ENCODE data around the gene YJEFN3.

Gene YJEFN3

DNA sequence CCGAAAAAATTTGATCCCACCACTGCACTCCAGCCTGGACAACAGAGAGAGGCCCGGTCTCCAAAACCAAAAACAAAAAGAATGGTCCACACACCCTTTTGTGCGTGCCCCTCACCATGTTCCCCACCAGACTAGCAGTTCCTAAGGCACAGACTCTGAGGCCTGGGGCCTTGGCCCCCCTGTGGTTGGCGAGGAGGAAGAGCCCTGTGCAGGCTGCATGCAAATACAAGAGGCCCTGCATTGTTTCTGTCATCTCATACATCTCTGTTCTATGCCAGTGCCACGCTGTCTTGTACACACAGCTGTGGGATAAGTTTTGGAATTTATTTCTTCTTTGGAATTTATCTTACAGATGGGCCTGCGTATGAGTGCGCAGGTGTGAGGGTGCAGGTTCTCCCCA, 4.7 kb upstream of the YJEFN3 start:
- DNase-seq, result no peak

DNA sequence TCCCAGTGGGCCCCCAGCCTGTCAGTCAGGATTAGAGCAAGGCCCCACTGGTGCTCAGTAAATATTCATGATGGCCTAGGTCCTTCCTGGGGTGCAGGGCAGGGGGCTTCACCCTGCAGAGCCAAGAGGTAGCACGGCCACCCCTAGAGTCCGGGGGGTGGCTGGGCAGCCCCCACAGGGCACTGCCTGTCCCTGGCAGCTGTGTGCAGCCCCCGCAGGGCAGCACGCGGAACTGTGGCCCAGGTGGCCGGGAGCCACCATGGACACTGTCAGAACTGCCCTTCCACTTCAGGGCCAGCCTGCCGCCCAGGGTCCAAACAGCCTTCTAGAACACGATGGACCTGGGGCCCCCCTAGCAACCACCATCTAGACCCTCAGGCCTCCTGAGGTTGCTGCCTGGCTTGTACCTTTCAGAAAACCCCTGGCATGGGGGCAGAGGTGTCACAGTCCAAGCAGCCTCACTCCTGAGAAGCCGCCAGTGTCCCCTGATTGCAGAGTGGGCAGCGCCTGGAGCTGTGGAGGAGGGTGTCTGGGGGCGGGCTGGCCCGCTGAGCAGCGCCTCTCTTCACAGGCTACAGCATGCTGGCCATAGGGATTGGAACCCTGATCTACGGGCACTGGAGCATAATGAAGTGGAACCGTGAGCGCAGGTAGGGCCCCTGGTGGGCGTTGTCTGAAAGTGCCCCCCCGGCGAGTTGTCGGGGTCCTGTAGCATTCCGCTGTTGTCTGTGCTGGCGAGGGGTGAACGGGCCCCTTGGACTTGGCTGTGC, 2.9 kb upstream of the YJEFN3 start:
- DNase-seq, result no peak

DNA sequence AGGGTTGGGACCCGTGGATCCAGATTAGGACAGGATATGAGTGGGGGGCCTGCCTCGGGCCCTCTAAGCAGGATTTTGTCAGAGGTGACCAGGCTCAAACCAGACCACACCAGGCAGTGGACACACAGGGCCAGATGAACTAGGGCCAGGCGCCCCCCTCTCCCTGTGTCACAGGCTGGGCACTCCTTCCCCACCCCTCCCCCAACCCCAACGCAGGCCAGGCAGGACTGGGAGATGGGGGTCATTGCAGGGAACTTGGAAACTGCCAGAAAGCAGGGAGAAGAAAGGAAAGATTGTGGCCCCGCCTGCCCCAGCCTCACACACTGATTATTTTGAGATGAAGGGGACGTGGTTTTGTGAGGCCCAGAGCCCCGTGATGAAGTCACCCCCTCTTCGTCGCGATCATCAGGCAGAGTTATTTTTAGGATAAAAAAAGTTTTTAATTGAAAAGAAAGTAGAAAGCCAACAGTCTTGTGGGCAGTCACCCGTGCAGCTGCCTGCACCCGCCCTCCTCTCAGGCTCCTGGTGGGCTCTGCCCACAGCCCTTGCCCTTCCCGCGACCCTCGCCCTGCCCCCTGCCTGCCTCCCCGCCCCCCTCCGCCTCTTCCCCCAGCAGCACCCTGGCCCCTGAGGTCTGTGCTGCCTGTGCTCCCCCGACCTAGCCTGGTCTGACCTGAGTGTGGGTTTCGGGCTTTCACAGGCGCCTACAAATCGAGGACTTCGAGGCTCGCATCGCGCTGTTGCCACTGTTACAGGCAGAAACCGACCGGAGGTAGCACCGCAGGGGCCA, 1.9 kb upstream of the YJEFN3 start:
- no peak for DNase-seq

DNA sequence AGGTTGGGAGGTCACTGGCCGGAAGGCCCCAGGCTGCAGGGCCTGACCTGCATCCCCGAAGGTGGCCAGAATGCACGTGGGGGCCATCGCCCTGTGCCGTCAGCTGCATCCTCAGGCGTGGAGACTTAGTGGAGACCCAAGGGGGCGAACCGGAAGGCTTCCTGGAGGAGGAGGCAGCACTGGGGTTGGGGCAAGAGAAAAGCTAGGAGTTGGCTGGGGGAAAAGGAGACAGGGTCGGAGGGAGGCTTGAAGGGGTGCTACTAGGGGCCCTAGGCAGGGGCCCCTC, 1.4 kb upstream of the YJEFN3 start:
- no peak for DNase-seq

DNA sequence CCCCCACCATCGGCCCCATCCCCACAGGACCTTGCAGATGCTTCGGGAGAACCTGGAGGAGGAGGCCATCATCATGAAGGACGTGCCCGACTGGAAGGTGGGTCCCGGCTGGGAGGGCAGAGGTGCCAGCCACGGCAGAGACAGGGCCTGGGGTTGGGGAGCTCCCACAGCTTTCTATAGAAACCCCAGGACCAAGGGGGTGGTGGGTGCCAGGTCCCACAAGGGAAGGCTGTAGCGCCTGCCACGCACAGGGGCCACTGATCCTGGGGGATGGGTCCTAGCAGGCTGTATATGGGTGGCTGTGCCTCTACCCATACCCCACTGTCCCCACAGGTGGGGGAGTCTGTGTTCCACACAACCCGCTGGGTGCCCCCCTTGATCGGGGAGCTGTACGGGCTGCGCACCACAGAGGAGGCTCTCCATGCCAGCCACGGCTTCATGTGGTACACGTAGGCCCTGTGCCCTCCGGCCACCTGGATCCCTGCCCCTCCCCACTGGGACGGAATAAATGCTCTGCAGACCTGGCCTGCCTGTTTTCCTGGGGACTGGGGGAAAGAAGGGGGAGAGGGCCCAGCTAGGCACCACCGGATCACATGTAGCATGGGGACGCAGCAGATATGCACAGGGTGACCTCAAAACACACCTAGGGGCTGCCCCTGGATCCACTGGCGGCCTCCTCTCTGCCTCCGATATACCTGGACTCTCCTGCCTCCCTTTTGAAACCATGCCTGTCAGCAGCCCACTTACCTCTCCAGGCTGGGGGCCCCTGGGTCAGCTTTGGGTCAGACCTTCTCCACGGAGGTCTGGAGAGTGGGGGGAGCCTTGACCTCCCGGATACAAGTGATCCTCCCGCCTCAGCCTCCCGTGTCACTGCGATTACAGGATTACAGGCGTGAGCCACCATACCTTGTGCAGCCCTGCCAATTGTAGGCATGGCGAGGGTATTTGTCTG, 761 bp upstream of the YJEFN3 start:
- no peak for DNase-seq

DNA sequence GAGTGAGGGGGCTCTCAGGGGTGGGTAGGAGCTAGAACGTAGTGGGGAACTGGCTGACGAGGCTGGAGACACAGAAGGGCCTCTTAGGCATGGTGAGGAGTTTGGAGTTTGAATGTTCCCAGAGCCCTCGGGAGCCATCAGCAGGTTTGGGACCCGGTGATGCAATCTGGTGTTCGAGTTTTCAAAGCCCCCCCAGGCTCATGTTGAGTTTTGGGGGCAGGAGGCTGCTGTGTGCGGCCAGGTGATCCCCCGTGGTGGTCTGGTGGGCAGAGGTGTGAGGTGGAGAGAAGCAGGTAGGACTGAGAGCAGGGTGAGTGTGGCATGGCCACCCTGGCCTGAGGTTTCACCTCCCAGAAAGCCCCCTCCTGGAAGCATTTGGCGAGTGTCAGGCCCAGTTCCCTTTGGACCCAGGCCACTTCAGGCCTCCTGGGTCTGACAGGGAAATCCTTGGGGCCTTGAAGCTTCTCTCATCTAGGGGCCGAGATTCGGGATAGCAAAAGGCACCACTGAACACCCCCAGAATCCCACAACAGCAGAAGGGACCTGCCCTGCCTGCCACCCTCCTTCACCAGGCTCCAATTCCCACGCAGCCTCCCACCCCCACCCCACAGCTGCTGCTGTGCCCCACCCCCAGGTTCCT, 1.2 kb downstream of the YJEFN3 start:
- DNase-seq, result no peak

DNA sequence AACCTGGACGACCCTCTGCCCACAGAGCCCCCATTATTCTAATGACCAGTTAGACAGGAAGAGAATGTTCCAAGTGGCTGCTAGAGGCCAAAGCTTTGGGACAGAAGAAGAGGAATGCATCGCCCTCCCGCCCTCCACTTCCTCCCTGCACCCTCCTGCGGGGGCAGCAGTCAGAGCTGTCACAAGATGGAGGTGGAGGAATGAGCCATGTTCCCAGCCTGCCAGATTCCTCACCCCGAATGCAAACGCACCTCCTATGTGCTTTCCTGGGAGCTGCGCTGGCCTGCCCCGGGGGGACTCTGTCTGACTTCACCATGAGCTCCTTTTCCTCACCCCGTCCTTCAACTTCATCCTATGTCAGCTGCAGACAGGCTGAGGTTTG, 1.7 kb downstream of the YJEFN3 start:
- DNase-seq, result no peak

DNA sequence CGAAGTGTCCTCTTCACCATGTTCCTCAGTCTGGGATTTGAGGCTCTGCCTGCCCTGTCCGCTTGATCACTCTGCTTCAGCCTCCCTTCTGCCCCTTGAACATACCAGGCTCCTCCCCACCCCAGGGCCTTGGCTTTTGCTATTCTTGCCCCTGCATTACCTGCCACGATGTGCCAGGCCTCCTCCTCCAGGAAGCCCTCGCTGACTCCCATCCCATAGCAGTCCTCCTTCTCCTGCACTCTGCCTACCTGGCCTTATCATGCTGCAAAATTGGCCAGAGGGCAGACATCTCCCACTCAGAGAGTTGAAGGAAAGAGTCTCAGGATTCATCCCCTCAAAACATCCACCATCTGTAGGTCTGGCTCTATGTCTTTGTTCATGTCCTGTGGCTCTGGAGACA, 2.2 kb downstream of the YJEFN3 start:
- DNase-seq, result no peak

DNA sequence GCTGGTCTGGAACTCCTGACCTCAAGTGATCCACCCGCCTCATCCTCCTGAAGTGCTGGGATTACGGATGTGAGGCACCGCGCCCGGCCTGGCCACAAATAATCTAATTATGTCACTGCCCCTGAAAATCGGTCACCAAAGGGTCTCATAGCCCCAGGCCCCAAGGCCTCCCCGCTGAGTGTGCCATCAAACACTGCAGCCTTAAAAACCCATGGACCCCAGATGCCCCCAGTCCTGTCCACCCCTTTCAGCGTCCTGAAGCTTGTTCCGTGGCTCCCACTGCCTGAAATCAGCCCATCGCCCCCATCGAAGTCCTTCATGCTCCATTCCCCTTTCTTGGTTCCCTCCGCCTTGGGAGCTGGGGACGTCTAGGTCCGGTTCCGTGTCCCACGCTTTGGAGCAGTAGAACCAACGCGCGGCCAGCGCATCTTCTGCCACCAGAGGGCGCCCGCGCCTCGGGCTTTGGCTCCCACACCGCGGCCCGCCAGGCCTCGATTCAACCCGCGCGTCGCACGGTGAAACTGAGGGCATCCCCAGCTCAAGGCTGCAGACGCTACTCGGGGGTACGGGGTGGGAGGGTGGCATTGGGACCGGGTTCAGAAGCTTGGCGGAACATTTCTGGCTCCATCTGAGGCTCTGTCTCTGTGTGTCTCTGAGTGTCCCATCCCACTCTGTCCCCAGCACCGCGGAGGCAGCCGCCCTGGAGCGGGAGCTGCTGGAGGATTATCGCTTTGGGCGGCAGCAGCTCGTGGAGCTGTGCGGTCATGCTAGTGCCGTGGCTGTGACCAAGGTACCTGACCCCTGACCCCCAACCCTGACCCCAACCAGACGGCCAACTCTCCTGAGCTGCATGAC, 3.5 kb downstream of the YJEFN3 start:
- DNase-seq, result peak; percentile 69

DNA sequence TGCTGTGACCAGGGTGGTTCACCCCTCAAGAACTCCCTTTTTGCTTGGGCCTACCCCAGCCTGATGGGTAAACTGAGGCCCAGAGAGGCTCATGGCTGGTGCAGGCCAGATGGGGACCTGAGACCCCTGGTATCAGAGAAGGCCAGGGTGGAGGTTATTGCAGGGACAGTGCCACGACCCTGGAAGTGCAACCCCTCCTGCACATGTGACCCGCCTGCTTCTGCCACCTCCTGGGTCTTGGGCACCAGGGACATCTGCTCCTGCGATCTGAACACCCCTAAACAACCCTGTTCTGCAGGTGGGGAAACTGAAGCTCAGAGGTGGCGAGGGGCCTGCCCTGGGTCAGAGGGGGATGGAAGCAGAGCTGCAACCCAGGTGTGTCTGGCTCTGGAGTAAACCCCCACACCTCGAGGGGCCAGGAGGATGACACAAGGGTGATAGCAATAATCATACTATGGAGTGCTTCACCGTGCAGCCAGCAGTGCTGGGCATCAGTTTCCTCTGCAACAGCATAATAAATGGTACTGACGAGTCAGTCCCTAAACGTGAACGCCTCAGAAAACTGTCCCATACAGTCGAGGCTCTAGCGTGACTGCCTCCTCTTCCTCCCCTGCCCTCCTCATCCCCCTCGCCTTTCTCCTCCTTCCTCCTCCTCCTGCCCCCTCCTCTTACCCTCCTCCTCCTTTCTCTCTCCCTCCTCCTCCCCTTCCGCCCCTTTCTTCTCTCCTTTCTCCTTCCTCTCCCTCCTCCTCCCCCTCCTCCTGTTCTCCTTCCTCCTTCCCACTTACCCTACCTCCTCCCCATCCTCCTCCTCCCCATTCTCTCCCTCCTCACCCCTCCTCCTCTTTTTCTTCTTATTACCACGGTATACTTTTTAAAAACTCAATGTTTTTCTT, 4.3 kb downstream of the YJEFN3 start:
- DNase-seq, result no peak

DNA sequence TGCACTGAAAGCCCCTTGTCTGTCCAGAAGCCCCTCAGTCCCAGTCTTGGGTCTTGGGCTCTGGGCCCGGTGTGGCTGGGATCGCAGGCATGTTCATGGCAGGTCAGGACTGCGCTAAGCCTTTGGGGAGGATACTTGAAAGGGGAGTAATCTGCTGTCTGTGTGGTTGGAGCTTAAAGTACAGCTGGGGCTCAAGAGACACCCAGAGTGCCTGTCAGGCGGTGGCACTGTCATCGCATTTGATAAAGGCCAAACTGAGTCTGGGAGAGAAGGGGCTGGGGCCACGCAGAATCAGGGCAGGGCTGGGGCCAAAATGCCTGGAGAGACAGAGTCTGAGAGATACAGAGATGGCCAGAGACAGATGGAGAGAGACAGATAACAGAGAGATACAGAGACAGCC, 5.1 kb downstream of the YJEFN3 start:
- peak; percentile 61 for DNase-seq

DNA sequence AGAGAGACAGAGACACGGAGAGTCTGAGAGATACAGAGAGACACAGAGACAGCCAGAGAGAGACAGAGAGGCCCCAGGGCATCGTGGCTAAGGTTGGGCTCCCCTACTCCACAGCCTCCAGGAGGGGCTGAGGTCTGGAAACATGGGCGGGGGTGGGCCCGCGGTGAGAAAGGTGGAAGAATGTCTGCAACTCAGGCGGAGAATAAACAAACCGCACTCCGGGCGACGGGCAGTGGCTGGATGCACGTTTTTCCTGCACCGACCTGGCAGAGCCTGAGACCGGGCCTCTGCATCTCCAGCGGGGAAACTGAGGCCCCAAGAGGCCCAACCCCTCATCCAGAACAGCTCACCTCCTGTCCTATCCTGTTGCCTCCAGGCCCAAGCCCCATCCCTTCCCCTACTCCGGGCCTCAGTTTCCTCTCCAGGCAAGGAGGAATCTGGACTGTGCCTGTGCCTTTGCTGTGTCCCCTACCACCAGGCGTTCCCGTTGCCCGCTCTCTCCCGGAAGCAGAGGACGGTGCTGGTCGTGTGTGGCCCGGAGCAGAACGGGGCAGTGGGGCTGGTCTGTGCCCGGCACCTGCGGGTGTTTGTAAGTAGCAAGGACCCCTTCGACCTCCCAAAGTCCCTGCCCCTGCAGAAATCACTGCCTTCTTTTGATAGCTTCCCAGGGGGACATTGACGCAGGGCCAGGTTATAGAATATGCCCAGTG, 6.0 kb downstream of the YJEFN3 start:
- no peak for DNase-seq

DNA sequence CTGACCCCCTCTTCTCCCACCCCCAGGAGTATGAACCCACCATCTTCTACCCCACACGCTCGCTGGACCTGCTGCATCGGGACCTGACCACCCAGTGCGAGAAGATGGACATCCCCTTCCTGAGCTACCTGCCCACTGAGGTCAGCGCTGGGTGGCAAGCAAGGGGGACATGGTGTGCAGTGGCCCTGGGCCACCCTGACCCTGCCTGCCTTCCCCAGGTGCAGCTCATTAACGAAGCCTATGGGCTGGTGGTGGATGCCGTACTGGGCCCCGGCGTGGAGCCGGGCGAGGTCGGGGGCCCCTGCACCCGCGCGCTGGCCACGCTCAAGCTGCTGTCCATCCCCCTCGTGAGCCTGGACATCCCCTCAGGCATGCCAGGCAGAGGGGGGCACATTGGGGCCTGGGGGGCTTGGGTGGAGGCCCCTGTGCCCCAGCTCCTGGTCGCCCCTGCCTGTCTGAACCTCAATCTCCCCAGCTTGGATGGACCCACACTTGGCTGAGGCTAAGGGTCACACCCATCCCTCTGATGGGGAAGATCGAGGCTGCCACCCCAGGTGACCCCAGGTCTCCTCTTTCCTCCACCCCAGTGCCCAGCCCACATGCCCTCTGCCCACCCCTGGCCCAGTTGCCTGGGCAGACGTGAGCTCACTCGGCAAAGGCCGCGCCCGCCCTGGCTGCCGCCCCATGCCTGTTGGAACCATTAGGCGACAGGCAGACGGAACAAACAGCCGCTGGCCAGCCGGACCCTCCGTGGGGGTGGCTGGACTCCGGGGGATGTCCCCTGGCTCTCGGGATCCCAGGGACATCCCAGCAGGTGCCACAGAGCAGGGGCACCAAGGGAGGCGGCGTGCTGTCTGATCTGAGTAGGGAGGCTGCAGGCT, 6.8 kb downstream of the YJEFN3 start:
- no peak for DNase-seq

DNA sequence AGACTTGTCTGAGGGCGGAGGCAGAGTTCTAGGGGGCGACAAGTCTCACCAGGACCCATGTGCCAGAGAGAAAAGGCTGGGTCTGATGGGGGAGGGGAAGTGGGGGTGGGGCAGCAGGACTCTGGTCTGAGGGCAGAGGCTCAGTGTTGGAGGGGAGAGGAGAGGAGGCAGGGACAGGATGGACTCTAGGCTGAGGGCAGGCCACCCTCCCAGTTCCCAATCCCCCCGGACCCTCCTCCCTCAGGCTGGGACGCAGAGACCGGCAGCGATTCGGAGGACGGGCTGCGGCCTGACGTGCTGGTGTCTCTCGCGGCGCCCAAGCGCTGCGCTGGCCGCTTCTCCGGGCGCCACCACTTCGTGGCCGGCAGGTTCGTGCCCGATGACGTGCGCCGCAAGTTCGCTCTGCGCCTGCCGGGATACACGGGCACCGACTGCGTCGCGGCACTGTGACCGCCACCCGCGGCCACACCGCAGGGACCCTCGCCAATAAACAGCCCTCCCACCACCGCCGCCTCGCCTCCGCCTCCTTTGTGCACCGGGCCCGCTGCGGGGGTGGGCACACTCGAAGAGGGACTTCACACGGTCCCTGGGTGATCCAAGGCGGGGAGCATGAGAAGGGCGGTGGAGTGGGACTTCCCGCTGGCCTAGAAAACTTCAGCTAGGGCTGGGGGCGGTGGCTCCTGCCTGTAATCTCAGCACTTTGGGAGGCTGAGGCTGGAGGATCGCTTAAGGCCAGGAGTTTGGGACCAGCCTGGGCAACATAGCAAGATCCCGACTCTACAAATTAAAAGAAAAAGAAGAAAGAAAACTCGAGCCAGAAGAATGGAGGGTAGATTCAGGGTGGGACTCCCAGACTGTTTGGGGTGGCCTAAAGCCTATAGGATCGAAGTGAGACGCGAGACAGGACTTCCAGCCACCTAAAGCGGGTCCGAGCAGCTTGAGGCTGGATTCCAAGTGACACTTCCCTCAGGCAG, 8.7 kb downstream of the YJEFN3 start:
- DNase-seq, result no peak

DNA sequence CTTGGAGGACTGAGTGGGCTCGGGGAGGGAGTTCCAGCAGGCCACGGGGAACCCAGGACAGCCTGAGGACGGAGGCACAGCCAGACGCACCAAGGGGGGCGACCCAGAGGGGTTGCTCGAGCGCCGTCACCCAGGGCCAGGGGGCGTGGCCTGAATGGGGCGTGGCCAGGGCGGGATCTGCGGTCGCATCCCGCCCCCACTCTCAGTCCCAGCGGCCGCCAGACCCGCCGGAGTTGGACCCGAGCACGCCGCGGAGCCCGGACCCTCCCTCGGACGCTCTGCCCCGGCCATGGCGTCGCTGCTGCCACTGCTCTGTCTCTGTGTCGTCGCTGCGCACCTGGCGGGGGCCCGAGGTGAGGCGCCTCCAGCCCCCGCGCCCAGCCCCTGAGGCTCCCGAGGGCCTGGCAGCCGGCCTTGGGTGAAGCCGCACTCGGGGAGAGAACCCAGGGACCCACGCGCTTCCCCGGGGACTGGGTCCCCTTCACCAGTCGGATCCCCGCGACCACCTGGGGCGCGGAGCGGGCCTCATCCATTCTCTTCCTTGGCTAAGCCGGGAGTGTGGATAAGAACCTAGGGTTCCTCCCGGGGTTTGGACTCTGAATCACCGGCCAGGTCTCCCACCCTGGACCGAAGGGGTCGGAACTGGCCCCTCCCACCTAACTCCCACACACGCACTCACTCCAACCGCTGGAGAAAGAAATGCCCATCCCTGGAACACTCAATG, 9.5 kb downstream of the YJEFN3 start, which contains the start of gene CILP2:
Gene CILP2, plus strand, starts transcription at position 205 of the 724 bp plus-strand sequence. Its CDS starts 85 bp downstream, at position 290.
- DNase-seq, result no peak

DNA sequence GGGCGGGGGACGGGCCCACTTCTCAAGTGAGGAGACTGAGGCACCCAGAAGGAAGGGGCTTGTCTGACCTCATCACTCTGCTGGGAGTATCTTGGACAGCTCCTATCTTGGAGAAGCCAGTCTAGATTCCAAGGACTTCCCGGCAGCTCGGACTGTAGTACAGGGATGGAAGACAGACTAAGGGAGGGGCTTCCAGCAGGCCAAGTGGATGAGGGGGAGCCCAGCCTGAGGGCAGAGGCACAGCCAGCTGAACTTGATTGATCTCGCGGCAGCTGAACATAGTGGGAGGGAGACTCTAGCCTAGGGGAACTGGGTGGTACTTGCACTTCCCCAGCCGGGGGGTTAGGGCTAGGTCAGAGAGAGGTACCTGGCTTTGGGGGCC, 10.1 kb downstream of the YJEFN3 start:
- no peak for DNase-seq

DNA sequence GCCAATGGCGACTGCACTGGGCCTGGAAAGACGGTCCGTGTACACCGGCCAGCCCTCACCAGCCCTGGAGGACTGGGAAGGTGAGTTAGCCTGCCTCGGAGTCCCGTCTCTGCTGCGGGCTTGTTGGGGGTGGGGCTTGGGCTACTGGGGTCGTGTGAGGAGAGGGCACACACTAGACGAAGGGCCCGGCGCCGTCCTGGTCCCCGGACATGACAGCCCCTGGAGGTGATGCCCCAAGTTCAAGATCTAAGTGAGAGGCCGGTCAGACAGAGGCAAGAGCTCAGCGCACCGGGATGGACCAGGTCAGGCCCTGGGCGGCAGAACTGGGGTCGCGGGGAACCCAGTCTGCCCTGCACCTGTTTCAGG, 11.0 kb downstream of the YJEFN3 start:
- DNase-seq, result no peak
